GM12878 (cell line): Measurements from ENCODE around the gene SPATA31C1. TPM values are rescaled to one million over a fixed set of nuclear protein-coding genes. Genes with fewer than 3 reads are reported as not detected.

Experiments
- ATAC-seq: fragments of 200-7000 bp; cut with Tn5 transposase; 3 replicates; pipeline ENCODE4 v1.9.1; 2020; ENCODE audit warnings: mild to moderate bottlenecking, moderate library complexity
- BruUV-seq: library from RNA; stranded (reverse); fragments of 400-500 nt; replicated peaks from 2 replicates; lab custom pipeline; 2021; lab: Mats Ljungman, UMichigan
- CTCF ChIA-PET: fragments of 300-600 bp; sonication (Branson Sonifier 250); formaldehyde crosslinking; extraction: SDS; loops from one replicate; lab custom pipeline; 2021; ENCODE audit warnings: inconsistent platforms; lab: Yijun Ruan, JAX
- POLR2A ChIA-PET: fragments of 350-600 bp; formaldehyde crosslinking; extraction: SDS; loops from one replicate; lab custom pipeline; 2021; ENCODE audit warnings: inconsistent platforms; lab: Charles Lee
- RAD21 ChIA-PET: fragments of 300-600 bp; sonication (Branson Sonifier 250); formaldehyde crosslinking; loops from one replicate; lab custom pipeline; 2023; ENCODE audit warnings: antibody characterized with exemption; ENCODE audit not compliant: unreplicated experiment; lab: Charles Lee
- SMC1A ChIA-PET: fragments of 300-600 bp; sonication (Branson Sonifier 250); formaldehyde crosslinking; loops from one replicate; lab custom pipeline; 2023; ENCODE audit not compliant: unreplicated experiment, uncharacterized antibody; lab: Charles Lee
- DNase-seq: peaks from one replicate; pipeline ENCODE4 v3.0.0-alpha.2; 2011; ENCODE audit warnings: low read depth, low spot score
- FAIRE-seq: peaks from 3 replicates; lab custom pipeline; 2011; peaks lifted over from hg19 to GRCh38; lab: Jason Lieb, UNC
- H2AFZ ChIP-seq: 2 replicates; pipeline ENCODE4 v1.6.0; 2011; ENCODE audit warnings: low read depth, low read length, control low read depth; ENCODE audit not compliant: control insufficient read depth
- H3K27ac ChIP-seq: 2 replicates; pipeline ENCODE4 v1.5.1; 2011; ENCODE audit warnings: control low read depth; ENCODE audit not compliant: control insufficient read depth, insufficient read depth
- H3K27me3 ChIP-seq, 2 experiments: replicated peaks in 1 of 2; 2 replicates each; pipeline versions ENCODE4 v1.6.0 to v1.6.1; 2011; ENCODE audit warnings: low read length in 1 of 2; ENCODE audit not compliant: control insufficient read depth in 2 of 2, insufficient read depth in 2 of 2
- H3K36me3 ChIP-seq, 2 experiments: 2 replicates each; pipeline ENCODE4 v1.5.1; 2011; ENCODE audit warnings: low read length in 1 of 2; ENCODE audit not compliant: control insufficient read depth in 2 of 2, insufficient read depth in 2 of 2
- H3K4me1 ChIP-seq: 2 replicates; pipeline ENCODE4 v1.6.1; 2011; ENCODE audit warnings: mild to moderate bottlenecking, low read length, moderate library complexity, mixed read lengths; ENCODE audit not compliant: control insufficient read depth, insufficient read depth
- H3K4me2 ChIP-seq: 2 replicates; pipeline ENCODE4 v1.6.0; 2011; ENCODE audit warnings: control low read depth; ENCODE audit not compliant: control insufficient read depth, insufficient read depth
- H3K4me3 ChIP-seq: fragments of 200-600 bp; sonication (generic); 2 replicates; pipeline ENCODE4 v1.5.1; 2016
- H3K79me2 ChIP-seq: 2 replicates; pipeline ENCODE4 v1.6.0; 2011; ENCODE audit warnings: low read length; ENCODE audit not compliant: control insufficient read depth, insufficient read depth
- H3K9ac ChIP-seq: 2 replicates; pipeline ENCODE4 v1.8.0; 2011; ENCODE audit warnings: low read length, control low read depth, mixed read lengths; ENCODE audit not compliant: control insufficient read depth, insufficient read depth
- H3K9me3 ChIP-seq: replicated peaks from 3 replicates; pipeline ENCODE4 v1.5.1; 2011; ENCODE audit warnings: mild to moderate bottlenecking, low read length; ENCODE audit not compliant: control insufficient read depth, insufficient read depth
- H4K20me1 ChIP-seq: 2 replicates; pipeline ENCODE4 v1.6.0; 2011; ENCODE audit not compliant: control insufficient read depth, insufficient read depth
- BCL11A ChIP-seq: IDR thresholded peaks from 2 replicates; pipeline ENCODE4 v1.6.1; 2011; ENCODE audit warnings: low read depth, low read length
- BHLHE40 ChIP-seq, 2 experiments: fragments of 450-650 bp in 1 of 2; IDR thresholded peaks; 2 replicates each; pipeline ENCODE4 v1.6.1; 2011 to 2017; ENCODE audit warnings: low read depth in 2 of 2, borderline replicate concordance in 1 of 2, improper control_type of control experiment in 1 of 2, low read length in 1 of 2, mild to moderate bottlenecking in 1 of 2
- CEBPB ChIP-seq, 2 experiments: fragments of 150-350 bp in 1 of 2; IDR thresholded peaks; 2 replicates each; pipeline ENCODE4 v1.6.1; 2012 to 2014; ENCODE audit warnings: low read depth in 2 of 2, low read length in 2 of 2, borderline replicate concordance in 1 of 2, inconsistent platforms in 1 of 2
- ETV6 ChIP-seq, 2 experiments: fragments of 450-650 bp in 1 of 2; IDR thresholded peaks in 1 of 2; conservative IDR thresholded peaks in 1 of 2; 2 replicates each; pipeline ENCODE4 v1.6.1; 2014; ENCODE audit warnings: antibody characterized with exemption in 1 of 2, borderline replicate concordance in 1 of 2, low read depth in 1 of 2, mild to moderate bottlenecking in 1 of 2, moderate library complexity in 1 of 2
- FOXK2 ChIP-seq: fragments of 450-650 bp; IDR thresholded peaks from 2 replicates; pipeline ENCODE4 v1.6.1; 2017; ENCODE audit warnings: mild to moderate bottlenecking, moderate library complexity
- NFYA ChIP-seq: IDR thresholded peaks from 2 replicates; pipeline ENCODE4 v1.6.1; 2011; ENCODE audit warnings: low read depth, mild to moderate bottlenecking, low read length, improper control_type of control experiment, borderline replicate concordance
- NR2C1 ChIP-seq: fragments of 450-650 bp; IDR thresholded peaks from 2 replicates; pipeline ENCODE4 v1.6.1; 2017; ENCODE audit warnings: antibody characterized with exemption, mild to moderate bottlenecking, moderate library complexity
- POLR2AphosphoS2 ChIP-seq: IDR thresholded peaks from 2 replicates; pipeline ENCODE4 v1.6.1; 2011; ENCODE audit warnings: low read depth, mild to moderate bottlenecking, low read length, improper control_type of control experiment, moderate library complexity
- SIN3A ChIP-seq: IDR thresholded peaks from 2 replicates; pipeline ENCODE4 v1.6.1; 2012; ENCODE audit warnings: low read depth, low read length, improper control_type of control experiment
- SMARCA5 ChIP-seq: fragments of 450-650 bp; IDR thresholded peaks from 2 replicates; pipeline ENCODE4 v1.6.1; 2017; ENCODE audit warnings: mild to moderate bottlenecking
- SRF ChIP-seq, 2 experiments: IDR thresholded peaks; 2 replicates each; pipeline ENCODE4 v1.6.1; 2011; ENCODE audit warnings: low read depth in 2 of 2, low read length in 2 of 2, mild to moderate bottlenecking in 1 of 2, moderate library complexity in 1 of 2
- STAT1 ChIP-seq: fragments of 450-650 bp; conservative IDR thresholded peaks from 2 replicates; pipeline ENCODE4 v1.6.1; 2014; ENCODE audit warnings: antibody characterized with exemption, mild to moderate bottlenecking
- STAT3 ChIP-seq: IDR thresholded peaks from 2 replicates; pipeline ENCODE4 v1.6.1; 2011; ENCODE audit warnings: low read depth, low read length, improper control_type of control experiment
- in situ Hi-C: fragments of 300-500 bp; cut with MboI; formaldehyde crosslinking; loops from 9 replicates; pipeline ENCODE4 v1.14.3; 2018; ENCODE audit warnings: mixed read lengths
- intact Hi-C: fragments of 100-400 bp; cut with micrococcal nuclease; formaldehyde crosslinking; loops from one replicate; pipeline ENCODE4 v1.14.2; 2022; ENCODE audit not compliant: unreplicated experiment
- polyA plus RNA-seq, 11 experiments: library from polyadenylated mRNA; depleted of rRNA in 4 of 11; unstranded in 6 of 11; stranded (reverse) in 5 of 11; fragments of >200 nt; fragmentation: Nextera tagmentation in 4 of 11; fragmentation: Illumina TruSeq in 1 of 11; extraction: Ambion mirVana in 4 of 11; extraction: Trizol in 1 of 11; gene quantifications; 1 replicate in 1 of 11; 2 replicates in 10 of 11; pipeline versions ENCODE4 v1.2.1 to v1.2.3, GENCODE V29; 2011 to 2016; ENCODE audit warnings: inconsistent platforms in 2 of 11, missing spikeins in 2 of 11, low read depth in 1 of 11
- total RNA-seq, 4 experiments: library from RNA; depleted of rRNA in 3 of 4; stranded (reverse); fragments of >200 nt in 3 of 4; fragmentation: Illumina TruSeq in 1 of 4; extraction: Trizol in 1 of 4; gene quantifications; 2 replicates each; pipeline versions ENCODE4 v1.2.1 to v1.2.3, GENCODE V29; 2013 to 2021
- TF ChIP-seq, protein P1 (sequence below): IDR thresholded peaks from 2 replicates; pipeline ENCODE4 v1.6.1; 2012; ENCODE audit warnings: low read depth, low read length, improper control_type of control experiment
- TF ChIP-seq, protein P2 (sequence below): IDR thresholded peaks from 2 replicates; pipeline ENCODE4 v1.6.1; 2011; ENCODE audit warnings: low read depth, mild to moderate bottlenecking, low read length, moderate library complexity, borderline replicate concordance; ENCODE audit errors: extremely low read depth
- TF ChIP-seq, protein P3 (sequence below): fragments of 450-650 bp; IDR thresholded peaks from 2 replicates; pipeline ENCODE4 v1.6.1; 2017; ENCODE audit warnings: mild to moderate bottlenecking, moderate library complexity
- TF ChIP-seq, protein P4 (sequence below): fragments of 450-650 bp; IDR thresholded peaks from 2 replicates; pipeline ENCODE4 v1.6.1; 2017; ENCODE audit warnings: low read depth, mild to moderate bottlenecking, moderate library complexity

SPATA31C1 gene
- total and polyA plus RNA-seq, 10 of the 15 experiments (the other 5 are each of a cell fraction or from before 2014, with no cell fraction given), result not detected

DNA sequence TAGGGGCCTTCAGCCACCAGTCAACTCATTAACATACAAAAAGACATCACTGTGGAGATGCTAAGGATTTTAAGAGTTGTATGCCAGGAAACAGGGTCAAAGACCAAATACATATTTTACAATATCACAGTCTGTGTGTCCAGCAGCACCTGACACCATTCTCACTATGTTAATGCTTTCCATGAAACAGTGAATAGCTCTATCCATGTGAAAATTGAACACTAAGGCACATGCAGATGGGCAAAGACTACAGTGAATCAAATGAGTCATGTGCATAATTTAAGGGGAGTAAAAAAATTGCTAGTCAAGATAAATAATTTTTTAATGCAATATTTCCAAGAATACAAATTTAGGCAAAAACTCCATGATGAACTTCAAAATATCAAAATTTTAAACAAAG, 42.7 kb upstream of the SPATA31C1 start:
- POLR2A ChIA-PET, result no interaction called here
- DNase-seq, result no peak
- Histone ChIP-seq H3K4me1 (no peaks in the 10 kb centered on the region), H4K20me1 (no peaks in the 10 kb centered on the region), H2AFZ (no peak overlapping the region), H3K36me3 (no peaks in the 10 kb centered on the region), H3K4me2 (no peak overlapping the region), H3K9ac (no peak overlapping the region), H3K27me3 (no peaks in the 10 kb centered on the region), H3K79me2 (no peaks in the 10 kb centered on the region), H3K27ac (no peak overlapping the region), H3K4me3 (no peak overlapping the region), H3K9me3 (no peaks in the 10 kb centered on the region)
- BruUV-seq, result no TSS peak
- RAD21 ChIA-PET, result no interaction called here
- in situ Hi-C loops, result no loop called here
- CTCF ChIA-PET, result no interaction called here
- intact Hi-C loops, result no loop called here
- FAIRE-seq, result no peak
- SMC1A ChIA-PET, result no interaction called here
- ATAC-seq, result no peak
- TF ChIP-seq, protein P1, sequence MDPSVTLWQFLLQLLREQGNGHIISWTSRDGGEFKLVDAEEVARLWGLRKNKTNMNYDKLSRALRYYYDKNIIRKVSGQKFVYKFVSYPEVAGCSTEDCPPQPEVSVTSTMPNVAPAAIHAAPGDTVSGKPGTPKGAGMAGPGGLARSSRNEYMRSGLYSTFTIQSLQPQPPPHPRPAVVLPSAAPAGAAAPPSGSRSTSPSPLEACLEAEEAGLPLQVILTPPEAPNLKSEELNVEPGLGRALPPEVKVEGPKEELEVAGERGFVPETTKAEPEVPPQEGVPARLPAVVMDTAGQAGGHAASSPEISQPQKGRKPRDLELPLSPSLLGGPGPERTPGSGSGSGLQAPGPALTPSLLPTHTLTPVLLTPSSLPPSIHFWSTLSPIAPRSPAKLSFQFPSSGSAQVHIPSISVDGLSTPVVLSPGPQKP, result no peak
- TF ChIP-seq ETV6 (conservative IDR thresholded peaks at IDR 0.05 in 1 of 2, IDR thresholded peaks at IDR 0.05 in 1 of 2; ENCODE audit: borderline replicate concordance in 1 of 2, low read depth in 1 of 2) (no peak), SMARCA5 (no peak), NFYA (no peak), STAT3 (no peak), FOXK2 (no peak), NR2C1 (no peak), POLR2AphosphoS2 (no peak), CEBPB (IDR thresholded peaks at IDR 0.05; ENCODE audit: borderline replicate concordance in 1 of 2, low read depth in 2 of 2, low read length in 2 of 2) (no peak), SIN3A (no peak), SRF (IDR thresholded peaks at IDR 0.05; ENCODE audit: low read depth in 2 of 2, low read length in 2 of 2) (no peak), STAT1 (no peak), BHLHE40 (IDR thresholded peaks at IDR 0.05; ENCODE audit: borderline replicate concordance in 1 of 2, low read depth in 2 of 2, low read length in 1 of 2) (no peak), BCL11A (no peak)
- TF ChIP-seq, protein P2, sequence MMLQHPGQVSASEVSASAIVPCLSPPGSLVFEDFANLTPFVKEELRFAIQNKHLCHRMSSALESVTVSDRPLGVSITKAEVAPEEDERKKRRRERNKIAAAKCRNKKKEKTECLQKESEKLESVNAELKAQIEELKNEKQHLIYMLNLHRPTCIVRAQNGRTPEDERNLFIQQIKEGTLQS, result no peak
- TF ChIP-seq, protein P3, sequence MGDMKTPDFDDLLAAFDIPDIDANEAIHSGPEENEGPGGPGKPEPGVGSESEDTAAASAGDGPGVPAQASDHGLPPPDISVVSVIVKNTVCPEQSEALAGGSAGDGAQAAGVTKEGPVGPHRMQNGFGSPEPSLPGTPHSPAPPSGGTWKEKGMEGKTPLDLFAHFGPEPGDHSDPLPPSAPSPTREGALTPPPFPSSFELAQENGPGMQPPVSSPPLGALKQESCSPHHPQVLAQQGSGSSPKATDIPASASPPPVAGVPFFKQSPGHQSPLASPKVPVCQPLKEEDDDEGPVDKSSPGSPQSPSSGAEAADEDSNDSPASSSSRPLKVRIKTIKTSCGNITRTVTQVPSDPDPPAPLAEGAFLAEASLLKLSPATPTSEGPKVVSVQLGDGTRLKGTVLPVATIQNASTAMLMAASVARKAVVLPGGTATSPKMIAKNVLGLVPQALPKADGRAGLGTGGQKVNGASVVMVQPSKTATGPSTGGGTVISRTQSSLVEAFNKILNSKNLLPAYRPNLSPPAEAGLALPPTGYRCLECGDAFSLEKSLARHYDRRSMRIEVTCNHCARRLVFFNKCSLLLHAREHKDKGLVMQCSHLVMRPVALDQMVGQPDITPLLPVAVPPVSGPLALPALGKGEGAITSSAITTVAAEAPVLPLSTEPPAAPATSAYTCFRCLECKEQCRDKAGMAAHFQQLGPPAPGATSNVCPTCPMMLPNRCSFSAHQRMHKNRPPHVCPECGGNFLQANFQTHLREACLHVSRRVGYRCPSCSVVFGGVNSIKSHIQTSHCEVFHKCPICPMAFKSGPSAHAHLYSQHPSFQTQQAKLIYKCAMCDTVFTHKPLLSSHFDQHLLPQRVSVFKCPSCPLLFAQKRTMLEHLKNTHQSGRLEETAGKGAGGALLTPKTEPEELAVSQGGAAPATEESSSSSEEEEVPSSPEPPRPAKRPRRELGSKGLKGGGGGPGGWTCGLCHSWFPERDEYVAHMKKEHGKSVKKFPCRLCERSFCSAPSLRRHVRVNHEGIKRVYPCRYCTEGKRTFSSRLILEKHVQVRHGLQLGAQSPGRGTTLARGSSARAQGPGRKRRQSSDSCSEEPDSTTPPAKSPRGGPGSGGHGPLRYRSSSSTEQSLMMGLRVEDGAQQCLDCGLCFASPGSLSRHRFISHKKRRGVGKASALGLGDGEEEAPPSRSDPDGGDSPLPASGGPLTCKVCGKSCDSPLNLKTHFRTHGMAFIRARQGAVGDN, result no peak
- TF ChIP-seq, protein P4, sequence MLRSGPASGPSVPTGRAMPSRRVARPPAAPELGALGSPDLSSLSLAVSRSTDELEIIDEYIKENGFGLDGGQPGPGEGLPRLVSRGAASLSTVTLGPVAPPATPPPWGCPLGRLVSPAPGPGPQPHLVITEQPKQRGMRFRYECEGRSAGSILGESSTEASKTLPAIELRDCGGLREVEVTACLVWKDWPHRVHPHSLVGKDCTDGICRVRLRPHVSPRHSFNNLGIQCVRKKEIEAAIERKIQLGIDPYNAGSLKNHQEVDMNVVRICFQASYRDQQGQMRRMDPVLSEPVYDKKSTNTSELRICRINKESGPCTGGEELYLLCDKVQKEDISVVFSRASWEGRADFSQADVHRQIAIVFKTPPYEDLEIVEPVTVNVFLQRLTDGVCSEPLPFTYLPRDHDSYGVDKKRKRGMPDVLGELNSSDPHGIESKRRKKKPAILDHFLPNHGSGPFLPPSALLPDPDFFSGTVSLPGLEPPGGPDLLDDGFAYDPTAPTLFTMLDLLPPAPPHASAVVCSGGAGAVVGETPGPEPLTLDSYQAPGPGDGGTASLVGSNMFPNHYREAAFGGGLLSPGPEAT, result no peak
